ENCODE data around the gene INTU. TPM values are rescaled to one million over a fixed set of nuclear protein-coding genes. Genes with fewer than 3 reads are reported as not detected.
A peak's percentile ranks its signal among the peaks of the same experiment; 100 is the strongest.

INTU gene
- total RNA-seq, 1 donor from 2014 or later = 18.8 TPM

DNA sequence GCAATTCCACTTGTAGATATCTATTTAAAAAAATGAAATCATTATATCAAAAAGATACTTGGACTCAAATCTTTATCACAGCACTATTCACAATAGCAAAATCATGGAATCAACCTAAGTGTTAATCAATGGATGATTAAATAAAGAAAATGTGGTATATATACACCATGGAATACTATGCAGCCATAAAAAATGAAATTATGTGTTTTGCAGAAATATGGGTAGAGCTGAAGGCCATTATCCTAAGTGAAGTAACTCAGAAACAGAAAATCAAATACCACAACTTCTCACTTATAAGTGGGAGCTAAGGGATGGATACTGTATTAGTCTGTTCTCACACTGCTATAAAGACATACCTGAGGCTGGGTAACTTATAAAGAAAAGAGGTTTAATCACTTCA is 14.3 kb upstream of the INTU start:
- peaks cover 46% of the 10 kb centered on the region for H3K27me3 Mint-ChIP-seq
- peaks cover 3% of the 10 kb centered on the region for H3K4me1 Mint-ChIP-seq (ENCODE audit: low read depth)
- H3K27ac Mint-ChIP-seq = no peak overlapping the region
- no peaks in the 10 kb centered on the region for H3K9me3 Mint-ChIP-seq (ENCODE audit: low read depth)
- H3K36me3 Mint-ChIP-seq (ENCODE audit: insufficient read depth) = no peaks in the 10 kb centered on the region
- H3K4me3 Mint-ChIP-seq (ENCODE audit: low read depth) = no peak overlapping the region
- TF ChIP-seq CTCF (IDR thresholded peaks at IDR 0.05; ENCODE audit: unreplicated experiment) = no peak
- no peak for DNase-seq (ENCODE audit: low spot score, unreplicated experiment)

DNA sequence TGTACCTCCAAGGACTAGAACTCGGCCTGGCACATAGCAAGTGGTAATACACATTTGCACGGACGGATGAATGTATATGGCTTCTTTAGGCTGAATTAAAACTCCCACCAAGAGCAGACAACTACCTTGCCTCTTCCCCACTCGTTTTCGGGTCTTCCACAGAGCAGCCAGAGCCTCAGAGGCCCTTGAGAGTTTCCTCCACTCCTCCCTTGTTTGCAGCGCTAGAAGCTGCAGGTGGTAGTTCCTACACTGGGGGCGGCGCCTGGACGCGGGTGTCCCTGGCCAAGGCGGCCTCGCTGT is 10.2 kb upstream of the INTU start:
- DNase-seq (ENCODE audit: low spot score, unreplicated experiment) = no peak
- H3K4me1 Mint-ChIP-seq (ENCODE audit: low read depth) = peaks cover 3% of the 10 kb centered on the region
- H3K27me3 Mint-ChIP-seq = peaks cover 54% of the 10 kb centered on the region
- no peak overlapping the region for H3K27ac Mint-ChIP-seq
- H3K36me3 Mint-ChIP-seq (ENCODE audit: insufficient read depth) = no peaks in the 10 kb centered on the region
- H3K9me3 Mint-ChIP-seq (ENCODE audit: low read depth) = no peaks in the 10 kb centered on the region
- peak overlapping the region; percentile 64 for H3K4me3 Mint-ChIP-seq (ENCODE audit: low read depth)
- TF ChIP-seq CTCF (IDR thresholded peaks at IDR 0.05; ENCODE audit: unreplicated experiment) = no peak

DNA sequence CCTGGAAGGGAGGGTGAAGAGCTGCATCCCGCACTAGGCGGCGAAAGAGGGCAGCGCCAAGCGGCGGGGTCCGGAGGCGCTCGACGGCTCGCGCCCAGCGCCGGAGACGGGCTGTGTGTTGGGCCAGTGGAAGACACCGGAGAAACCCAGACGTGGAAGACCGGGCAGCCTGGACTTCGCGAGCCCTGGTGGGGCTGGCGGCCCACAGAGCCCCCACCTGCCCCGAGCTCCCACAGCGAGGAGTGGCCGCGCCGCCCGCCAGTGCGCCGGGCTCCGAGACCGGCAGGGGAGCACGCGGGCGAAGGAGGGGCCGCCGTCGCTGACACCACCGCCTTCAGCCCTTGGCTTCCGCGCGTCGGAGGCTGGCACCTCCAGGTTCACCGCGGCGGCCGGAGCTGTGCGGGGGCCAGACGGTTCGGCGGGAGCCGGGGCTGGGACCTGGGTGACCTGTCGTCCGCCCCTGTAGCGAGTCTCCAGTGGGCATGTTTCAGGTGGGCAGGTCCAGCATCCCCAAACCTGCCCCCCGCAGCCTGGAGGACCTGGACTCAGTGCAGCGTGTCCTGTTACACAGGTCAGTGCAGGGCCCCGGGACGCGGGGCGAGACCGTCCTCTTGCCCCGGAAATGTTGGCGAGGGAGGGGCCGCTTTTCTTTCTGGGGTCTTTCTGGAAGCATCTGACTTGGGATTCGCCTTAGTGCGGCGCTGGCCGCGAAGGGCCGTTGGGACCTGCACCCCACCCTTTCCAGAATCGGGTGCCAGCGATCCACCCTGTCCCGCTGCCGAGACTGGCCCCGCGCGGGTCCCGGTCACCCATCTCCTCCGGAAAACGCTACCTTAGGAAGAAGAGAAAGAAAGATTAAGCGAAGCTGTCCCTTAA is 9.6 kb upstream of the INTU start:
- peak overlapping the region; percentile 83 for H3K4me3 Mint-ChIP-seq (ENCODE audit: low read depth)
- peaks cover 50% of the 10 kb centered on the region for H3K27me3 Mint-ChIP-seq
- peak; percentile 42 for TF ChIP-seq CTCF (IDR thresholded peaks at IDR 0.05; ENCODE audit: unreplicated experiment)
- no peaks in the 10 kb centered on the region for H3K9me3 Mint-ChIP-seq (ENCODE audit: low read depth)
- H3K36me3 Mint-ChIP-seq (ENCODE audit: insufficient read depth) = no peaks in the 10 kb centered on the region
- no peak overlapping the region for H3K27ac Mint-ChIP-seq
- H3K4me1 Mint-ChIP-seq (ENCODE audit: low read depth) = peaks cover 3% of the 10 kb centered on the region
- DNase-seq (ENCODE audit: low spot score, unreplicated experiment) = peak; percentile 46

GRCh38 chr4:127623797-127624083 is 9.0 kb upstream of the INTU start:
- no peak for TF ChIP-seq CTCF (IDR thresholded peaks at IDR 0.05; ENCODE audit: unreplicated experiment)

GRCh38 chr4:127624173-127624572 is 8.6 kb upstream of the INTU start:
- no peak for DNase-seq (ENCODE audit: low spot score, unreplicated experiment)
- H3K27ac Mint-ChIP-seq = no peak overlapping the region
- peak overlapping the region; percentile 83 for H3K4me3 Mint-ChIP-seq (ENCODE audit: low read depth)
- TF ChIP-seq CTCF (IDR thresholded peaks at IDR 0.05; ENCODE audit: unreplicated experiment) = no peak
- peaks cover 3% of the 10 kb centered on the region for H3K4me1 Mint-ChIP-seq (ENCODE audit: low read depth)
- H3K27me3 Mint-ChIP-seq = peaks cover 43% of the 10 kb centered on the region
- no peaks in the 10 kb centered on the region for H3K36me3 Mint-ChIP-seq (ENCODE audit: insufficient read depth)
- no peaks in the 10 kb centered on the region for H3K9me3 Mint-ChIP-seq (ENCODE audit: low read depth)

More at GRCh38 chr4:127623797-127624083, 9.0 kb upstream of the INTU start:
- DNase-seq (ENCODE audit: low spot score, unreplicated experiment) = no peak
- H3K27ac Mint-ChIP-seq = no peak overlapping the region
- peaks cover 48% of the 10 kb centered on the region for H3K27me3 Mint-ChIP-seq
- no peaks in the 10 kb centered on the region for H3K36me3 Mint-ChIP-seq (ENCODE audit: insufficient read depth)
- peaks cover 3% of the 10 kb centered on the region for H3K4me1 Mint-ChIP-seq (ENCODE audit: low read depth)
- no peaks in the 10 kb centered on the region for H3K9me3 Mint-ChIP-seq (ENCODE audit: low read depth)
- H3K4me3 Mint-ChIP-seq (ENCODE audit: low read depth) = peak overlapping the region; percentile 83
